Mesendoderm (in vitro differentiated cells): ENCODE measurements around the gene ZNF302.

Source experiments
- DNase-seq: peaks from one replicate; pipeline ENCODE4 v3.0.0; 2013
- H2AK5ac ChIP-seq: 2 replicates; pipeline ENCODE4 v1.6.1; 2013; ENCODE audit warnings: low read length, inconsistent platforms
- H2BK120ac ChIP-seq: 2 replicates; pipeline ENCODE4 v1.6.1; 2013; ENCODE audit warnings: low read depth, mild to moderate bottlenecking, low read length, moderate library complexity, mixed read lengths
- H2BK15ac ChIP-seq: replicated peaks from 2 replicates; pipeline ENCODE4 v1.6.1; 2013; ENCODE audit warnings: low read depth, mild to moderate bottlenecking, moderate library complexity
- H2BK5ac ChIP-seq: 2 replicates; pipeline ENCODE4 v1.6.1; 2013; ENCODE audit warnings: low read length, inconsistent platforms
- H3K18ac ChIP-seq: 2 replicates; pipeline ENCODE4 v1.6.1; 2013; ENCODE audit warnings: mild to moderate bottlenecking, low read length, mixed read lengths
- H3K23ac ChIP-seq: one replicate; pipeline ENCODE4 v1.6.1; 2013; ENCODE audit warnings: low read length
- H3K27ac ChIP-seq: 2 replicates; pipeline ENCODE4 v1.5.1; 2013; ENCODE audit warnings: low read depth, mild to moderate bottlenecking, inconsistent platforms, low read length, moderate library complexity
- H3K27me3 ChIP-seq: 2 replicates; pipeline ENCODE4 v1.6.1; 2013; ENCODE audit warnings: low read length, control low read depth, mild to moderate bottlenecking, inconsistent platforms; ENCODE audit not compliant: insufficient read depth, poor library complexity
- H3K36me3 ChIP-seq: 2 replicates; pipeline ENCODE4 v1.6.1; 2013; ENCODE audit warnings: low read length, inconsistent platforms; ENCODE audit not compliant: control insufficient read depth, insufficient read depth
- H3K4ac ChIP-seq: one replicate; pipeline ENCODE4 v1.6.1; 2013; ENCODE audit warnings: low read depth, mild to moderate bottlenecking, low read length, moderate library complexity
- H3K4me1 ChIP-seq: 2 replicates; pipeline ENCODE4 v1.6.1; 2013; ENCODE audit warnings: low read depth, low read length, inconsistent platforms; ENCODE audit not compliant: control insufficient read depth
- H3K4me2 ChIP-seq: 2 replicates; pipeline ENCODE4 v1.6.1; 2013; ENCODE audit warnings: low read length
- H3K4me3 ChIP-seq: 2 replicates; pipeline ENCODE4 v1.5.1; 2013; ENCODE audit warnings: mild to moderate bottlenecking, low read length
- H3K56ac ChIP-seq: one replicate; pipeline ENCODE4 v1.6.1; 2013; ENCODE audit warnings: low read length
- H3K79me1 ChIP-seq: 2 replicates; pipeline ENCODE4 v1.6.1; 2013; ENCODE audit warnings: low read length, inconsistent platforms
- H3K79me2 ChIP-seq: 2 replicates; pipeline ENCODE4 v1.6.1; 2013; ENCODE audit warnings: mild to moderate bottlenecking, low read length; ENCODE audit not compliant: control insufficient read depth, insufficient read depth
- H3K9ac ChIP-seq: 2 replicates; pipeline ENCODE4 v1.6.1; 2013; ENCODE audit warnings: low read length, inconsistent platforms
- H4K5ac ChIP-seq: one replicate; pipeline ENCODE4 v1.6.1; 2013; ENCODE audit warnings: low read length
- H4K8ac ChIP-seq: one replicate; pipeline ENCODE4 v1.6.1; 2013; ENCODE audit warnings: low read depth, mild to moderate bottlenecking, control low read depth, low read length, moderate library complexity
- WGBS: extraction: QIAGEN DNeasy Blood & Tissue Kit; methylation state at CpG from one replicate; pipeline ENCODE4 v1.1.7; 2013; ENCODE audit warnings: low lambda C conversion rate, missing lambda C conversion rate; ENCODE audit not compliant: insufficient coverage; ENCODE audit errors: extremely low coverage; 5-methylcytosine and 5-hydroxymethylcytosine counted together

Gene ZNF302

DNA sequence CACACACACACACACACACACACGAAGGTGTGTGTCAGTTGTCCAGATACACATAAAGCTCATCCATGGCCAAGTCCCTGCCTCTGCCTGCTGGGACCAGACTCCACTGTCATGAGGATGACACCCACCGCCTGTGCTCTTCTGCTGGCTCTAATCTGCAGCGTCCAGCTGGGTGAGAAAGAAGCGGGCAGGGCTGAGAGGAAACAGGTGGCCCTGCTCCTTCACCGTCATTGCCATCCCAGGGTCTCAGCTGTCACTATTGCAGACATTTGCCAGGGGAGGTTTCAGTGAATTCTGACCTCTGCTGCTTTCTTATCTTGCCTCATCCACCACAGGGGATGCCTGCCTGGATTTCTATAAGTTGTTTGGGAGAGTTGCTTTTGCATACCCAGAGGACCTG is 31.9 kb upstream of the ZNF302 start:
- Histone ChIP-seq H3K4ac (no peak overlapping the region), H3K79me1 (no peaks in the 10 kb centered on the region), H3K27me3 (no peaks in the 10 kb centered on the region), H4K5ac (no peak overlapping the region), H3K18ac (no peak overlapping the region), H3K4me3 (no peak overlapping the region), H3K4me1 (no peaks in the 10 kb centered on the region), H3K9ac (no peak overlapping the region), H4K8ac (no peak overlapping the region), H2BK120ac (no peak overlapping the region), H3K4me2 (no peak overlapping the region), H3K23ac (no peak overlapping the region), H3K79me2 (no peaks in the 10 kb centered on the region), H3K56ac (no peak overlapping the region), H3K27ac (no peak overlapping the region), H2BK15ac (no peak overlapping the region), H2AK5ac (no peak overlapping the region), H2BK5ac (no peak overlapping the region), H3K36me3 (no peaks in the 10 kb centered on the region)
- no CpG with 5 or more reads among the region's 5 CpGs for WGBS
- no peak for DNase-seq

DNA sequence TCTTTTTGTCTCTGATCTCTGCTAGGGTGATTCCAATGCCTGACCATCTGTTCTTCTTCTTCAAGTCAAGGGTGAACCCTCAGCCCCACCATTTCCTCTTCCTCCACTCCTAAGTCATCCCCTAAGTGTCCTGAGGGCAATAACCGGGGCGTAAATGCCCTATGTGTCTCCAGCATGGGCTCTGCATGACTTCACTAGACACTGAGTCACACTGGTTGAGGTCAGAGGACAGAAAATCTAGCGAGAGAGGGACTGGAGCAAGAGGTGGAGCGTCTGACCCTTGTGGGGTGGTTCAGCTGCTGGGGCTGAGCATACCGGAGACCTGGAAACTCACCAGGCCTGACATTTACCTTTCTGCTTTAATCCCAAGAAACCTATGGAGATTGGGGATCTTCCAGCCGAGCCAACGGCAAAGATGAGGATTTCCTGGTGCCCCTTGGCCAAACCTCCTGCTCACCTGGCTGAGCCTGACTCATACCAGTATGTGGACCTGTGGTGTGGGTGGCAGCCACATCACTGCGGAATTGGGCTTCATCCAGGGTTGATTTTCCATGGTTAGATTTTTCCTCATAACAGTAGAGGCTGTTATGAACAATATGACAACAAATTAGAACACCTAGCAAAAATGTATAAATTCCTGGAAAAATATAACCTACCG is 27.5 kb upstream of the ZNF302 start:
- Histone ChIP-seq H3K4me3 (no peak overlapping the region), H3K4me1 (no peaks in the 10 kb centered on the region)

GRCh38 chr19:34651747-34652146 is 25.7 kb upstream of the ZNF302 start:
- Histone ChIP-seq H3K18ac (no peak overlapping the region), H4K5ac (no peak overlapping the region), H3K4me2 (no peak overlapping the region), H3K4ac (no peak overlapping the region), H3K27ac (no peak overlapping the region), H3K4me1 (no peaks in the 10 kb centered on the region), H3K36me3 (no peaks in the 10 kb centered on the region), H3K4me3 (no peak overlapping the region), H3K79me1 (no peaks in the 10 kb centered on the region), H2BK120ac (no peak overlapping the region), H2BK15ac (no peak overlapping the region), H2BK5ac (no peak overlapping the region), H3K9ac (no peak overlapping the region), H2AK5ac (no peak overlapping the region), H3K23ac (no peak overlapping the region), H3K56ac (no peak overlapping the region), H4K8ac (no peak overlapping the region), H3K27me3 (no peaks in the 10 kb centered on the region), H3K79me2 (no peaks in the 10 kb centered on the region)
- no CpG with 5 or more reads among the region's 2 CpGs for WGBS
- DNase-seq, result no peak

More for the DNA sequence above, 27.5 kb upstream of the ZNF302 start:
- no peak overlapping the region for H3K18ac ChIP-seq
- no peaks in the 10 kb centered on the region for H3K79me1 ChIP-seq
- no peak overlapping the region for H2BK120ac ChIP-seq
- no peak overlapping the region for H2AK5ac ChIP-seq
- no peak overlapping the region for H4K8ac ChIP-seq
- no peak overlapping the region for H2BK5ac ChIP-seq
- no peak overlapping the region for H3K4ac ChIP-seq
- no peak overlapping the region for H3K9ac ChIP-seq
- WGBS, result no CpG with 5 or more reads among the region's 9 CpGs
- no peak overlapping the region for H2BK15ac ChIP-seq
- H3K27ac ChIP-seq, result no peak overlapping the region
- no peak overlapping the region for H3K4me2 ChIP-seq
- no peak overlapping the region for H4K5ac ChIP-seq
- H3K36me3 ChIP-seq, result no peaks in the 10 kb centered on the region
- H3K56ac ChIP-seq, result no peak overlapping the region
- no peak overlapping the region for H3K23ac ChIP-seq
- no peaks in the 10 kb centered on the region for H3K27me3 ChIP-seq
- no peaks in the 10 kb centered on the region for H3K79me2 ChIP-seq
- no peak for DNase-seq

DNA sequence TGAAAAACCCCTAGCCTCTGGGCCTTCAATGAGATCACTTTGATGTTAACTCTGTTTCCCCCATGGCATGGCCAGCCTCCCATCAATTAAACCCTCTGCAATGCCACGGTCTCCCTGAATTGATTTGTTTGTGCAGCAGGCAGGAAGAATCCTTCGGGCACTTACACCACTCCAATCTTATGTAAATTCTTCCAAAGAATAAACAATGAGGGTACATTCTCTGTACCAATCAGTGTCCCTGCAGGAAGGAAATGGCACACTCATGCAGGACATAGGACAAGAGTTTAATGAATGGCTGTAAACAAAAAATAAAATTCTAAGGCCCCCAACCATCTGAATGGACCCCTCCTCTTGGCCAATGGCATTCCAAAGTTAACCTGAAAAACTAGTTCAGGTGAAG is 22.7 kb upstream of the ZNF302 start:
- Histone ChIP-seq H2BK5ac (no peak overlapping the region), H3K27me3 (no peaks in the 10 kb centered on the region), H3K4ac (no peak overlapping the region), H3K4me3 (no peak overlapping the region), H3K4me2 (no peak overlapping the region), H3K9ac (no peak overlapping the region), H2BK120ac (no peak overlapping the region), H2BK15ac (no peak overlapping the region), H3K36me3 (no peaks in the 10 kb centered on the region), H3K79me1 (no peaks in the 10 kb centered on the region), H3K27ac (no peak overlapping the region), H3K4me1 (no peaks in the 10 kb centered on the region), H2AK5ac (no peak overlapping the region), H3K23ac (no peak overlapping the region), H3K79me2 (no peaks in the 10 kb centered on the region), H4K8ac (no peak overlapping the region), H3K18ac (no peak overlapping the region), H4K5ac (no peak overlapping the region), H3K56ac (no peak overlapping the region)
- DNase-seq, result no peak
- no CpG with 5 or more reads among the region's 2 CpGs for WGBS

GRCh38 chr19:34655651-34656050 is 21.8 kb upstream of the ZNF302 start:
- H3K9ac ChIP-seq, result no peak overlapping the region
- H4K8ac ChIP-seq, result no peak overlapping the region
- no peak overlapping the region for H2BK15ac ChIP-seq
- no peaks in the 10 kb centered on the region for H3K79me2 ChIP-seq
- no peak for DNase-seq
- H3K79me1 ChIP-seq, result no peaks in the 10 kb centered on the region
- H2AK5ac ChIP-seq, result no peak overlapping the region
- no peak overlapping the region for H3K4me2 ChIP-seq
- no peak overlapping the region for H3K18ac ChIP-seq
- H2BK5ac ChIP-seq, result no peak overlapping the region
- H3K23ac ChIP-seq, result no peak overlapping the region
- H4K5ac ChIP-seq, result no peak overlapping the region
- WGBS, result no CpG with 5 or more reads among the region's 2 CpGs
- no peaks in the 10 kb centered on the region for H3K4me1 ChIP-seq
- no peaks in the 10 kb centered on the region for H3K27me3 ChIP-seq
- no peaks in the 10 kb centered on the region for H3K36me3 ChIP-seq
- H3K56ac ChIP-seq, result no peak overlapping the region
- no peak overlapping the region for H3K4me3 ChIP-seq
- H2BK120ac ChIP-seq, result no peak overlapping the region
- H3K27ac ChIP-seq, result no peak overlapping the region
- H3K4ac ChIP-seq, result no peak overlapping the region

DNA sequence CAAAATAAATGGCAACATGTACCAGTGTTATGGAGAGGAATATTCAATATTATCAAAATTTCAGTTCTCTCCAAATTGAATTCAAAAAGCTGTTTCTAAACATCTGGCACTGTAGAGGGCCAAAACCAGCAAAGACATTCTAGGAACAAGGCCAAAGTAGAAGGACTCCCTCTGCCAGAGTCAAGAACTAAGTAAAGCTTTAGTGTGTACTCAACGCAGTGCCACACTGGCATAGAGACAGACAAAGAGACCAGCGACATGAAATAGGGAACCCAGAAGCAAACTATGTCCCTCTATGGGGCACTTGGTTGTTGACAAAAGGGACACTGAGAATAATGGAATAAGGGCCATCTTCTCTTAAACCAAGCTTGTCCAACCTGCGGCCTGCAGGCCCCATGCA is 16.1 kb upstream of the ZNF302 start:
- Histone ChIP-seq H3K27ac (no peak overlapping the region), H4K8ac (no peak overlapping the region), H3K18ac (no peak overlapping the region), H3K4me1 (no peaks in the 10 kb centered on the region), H4K5ac (no peak overlapping the region), H3K36me3 (no peaks in the 10 kb centered on the region), H2BK120ac (no peak overlapping the region), H3K27me3 (no peaks in the 10 kb centered on the region), H2AK5ac (no peak overlapping the region), H3K4ac (no peak overlapping the region), H2BK15ac (no peak overlapping the region), H3K4me3 (no peak overlapping the region), H3K79me2 (no peaks in the 10 kb centered on the region), H3K23ac (no peak overlapping the region), H3K4me2 (no peak overlapping the region), H2BK5ac (no peak overlapping the region), H3K79me1 (no peaks in the 10 kb centered on the region), H3K9ac (no peak overlapping the region), H3K56ac (no peak overlapping the region)
- WGBS, result no CpG with 5 or more reads among the region's 3 CpGs
- DNase-seq, result no peak
